Neuron (in vitro differentiated cells): ENCODE data around the gene C17orf75.
"Not testable (repeated sequence)": the region's sequence is repeated elsewhere in the genome, so short reads cannot be mapped to it uniquely, and the experiment has no call there.

Source experiments
- H2AFZ ChIP-seq: one replicate; pipeline ENCODE4 v1.6.1; 2013; ENCODE audit warnings: low read depth, mild to moderate bottlenecking, inconsistent platforms, low read length, moderate library complexity
- H3K27me3 ChIP-seq: one replicate; pipeline ENCODE4 v1.6.1; 2013; ENCODE audit warnings: low read length; ENCODE audit not compliant: insufficient read depth
- H3K36me3 ChIP-seq: one replicate; pipeline ENCODE4 v1.6.1; 2013; ENCODE audit warnings: low read length; ENCODE audit not compliant: insufficient read depth
- H3K4me1 ChIP-seq: one replicate; pipeline ENCODE4 v1.6.1; 2013; ENCODE audit warnings: low read length; ENCODE audit not compliant: insufficient read depth
- H3K4me3 ChIP-seq: 2 replicates; pipeline ENCODE4 v1.5.1; 2013; ENCODE audit warnings: mild to moderate bottlenecking, low read length, moderate library complexity
- H3K9me3 ChIP-seq: one replicate; pipeline ENCODE4 v1.6.1; 2013; ENCODE audit warnings: low read length

Gene C17orf75

DNA sequence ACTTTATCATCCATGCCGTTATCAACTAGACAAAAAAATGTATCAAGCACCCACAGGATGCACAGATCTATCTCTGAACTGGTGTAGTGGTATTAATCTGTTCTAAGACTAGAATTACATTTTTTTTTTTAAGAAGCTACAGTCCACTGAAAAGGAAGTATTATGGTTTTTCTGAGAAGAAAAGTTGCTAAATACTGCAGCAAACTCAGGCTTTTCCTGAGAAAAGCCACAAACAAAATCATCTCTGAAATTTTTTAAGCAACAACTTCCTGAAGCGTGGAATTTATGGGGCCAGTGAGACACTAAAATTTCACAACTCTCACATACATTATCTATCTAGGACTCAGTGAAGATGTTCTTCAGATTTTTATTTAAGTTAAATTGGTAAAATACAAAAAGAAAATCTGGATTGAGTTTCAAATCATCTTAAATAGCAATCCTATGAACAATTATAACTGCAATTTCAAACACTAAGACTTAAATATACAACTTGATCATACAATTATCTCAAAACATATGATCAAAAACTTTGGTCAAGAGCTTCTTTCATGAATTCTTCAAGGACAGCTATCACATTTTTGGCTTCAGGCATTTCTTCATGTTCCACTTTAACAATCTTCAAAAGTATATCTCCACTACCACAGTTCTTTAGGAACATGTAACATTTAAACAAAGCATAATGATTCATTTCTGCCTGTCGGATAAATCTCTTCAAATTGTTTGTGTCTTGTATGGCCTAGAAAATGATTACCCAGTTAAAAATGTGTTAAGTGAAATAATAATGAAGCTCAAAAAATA is 10.5 kb downstream of the C17orf75 start:
- Histone ChIP-seq H3K9me3 (no peaks in the 10 kb centered on the region), H3K4me3 (no peak overlapping the region), H3K4me1 (no peaks in the 10 kb centered on the region), H3K27me3 (no peaks in the 10 kb centered on the region), H3K36me3 (peaks cover 37% of the 10 kb centered on the region), H2AFZ (no peak overlapping the region)

GRCh38 chr17:32330147-32330546 is 11.8 kb downstream of the C17orf75 start:
- no peaks in the 10 kb centered on the region for H3K9me3 ChIP-seq
- H3K36me3 ChIP-seq: peaks cover 35% of the 10 kb centered on the region
- no peak overlapping the region for H2AFZ ChIP-seq
- no peaks in the 10 kb centered on the region for H3K27me3 ChIP-seq
- H3K4me1 ChIP-seq: no peaks in the 10 kb centered on the region
- H3K4me3 ChIP-seq: no peak overlapping the region

GRCh38 chr17:32327911-32328310 is 14.1 kb downstream of the C17orf75 start:
- Histone ChIP-seq H3K9me3 (no peaks in the 10 kb centered on the region), H3K4me1 (no peaks in the 10 kb centered on the region), H3K36me3 (peaks cover 17% of the 10 kb centered on the region), H3K27me3 (no peaks in the 10 kb centered on the region), H3K4me3 (no peak overlapping the region), H2AFZ (no peak overlapping the region)

- peaks cover 3% of the 10 kb centered on the region for H3K4me1 ChIP-seq
- H3K36me3 ChIP-seq: peaks cover 6% of the 10 kb centered on the region
- no peaks in the 10 kb centered on the region for H3K27me3 ChIP-seq
- H2AFZ ChIP-seq: no peak overlapping the region
- no peak overlapping the region for H3K4me3 ChIP-seq
- no peaks in the 10 kb centered on the region for H3K9me3 ChIP-seq
Measured at GRCh38 chr17:32323811-32324491, 18.0 kb downstream of the C17orf75 start.

- peaks cover 6% of the 10 kb centered on the region for H3K36me3 ChIP-seq
- peaks cover 3% of the 10 kb centered on the region for H3K4me1 ChIP-seq
- H3K27me3 ChIP-seq: no peaks in the 10 kb centered on the region
- H3K4me3 ChIP-seq: no peak overlapping the region
- no peak overlapping the region for H2AFZ ChIP-seq
- H3K9me3 ChIP-seq: no peaks in the 10 kb centered on the region
Measured at GRCh38 chr17:32323046-32323445, 18.9 kb downstream of the C17orf75 start.

- H3K27me3 ChIP-seq: no peaks in the 10 kb centered on the region
- peaks cover 4% of the 10 kb centered on the region for H3K4me1 ChIP-seq
- no peaks in the 10 kb centered on the region for H3K9me3 ChIP-seq
- H2AFZ ChIP-seq: no peak overlapping the region
- no peak overlapping the region for H3K4me3 ChIP-seq
- H3K36me3 ChIP-seq: peaks cover 6% of the 10 kb centered on the region
Measured at GRCh38 chr17:32320847-32321246, 21.1 kb downstream of the C17orf75 start.

DNA sequence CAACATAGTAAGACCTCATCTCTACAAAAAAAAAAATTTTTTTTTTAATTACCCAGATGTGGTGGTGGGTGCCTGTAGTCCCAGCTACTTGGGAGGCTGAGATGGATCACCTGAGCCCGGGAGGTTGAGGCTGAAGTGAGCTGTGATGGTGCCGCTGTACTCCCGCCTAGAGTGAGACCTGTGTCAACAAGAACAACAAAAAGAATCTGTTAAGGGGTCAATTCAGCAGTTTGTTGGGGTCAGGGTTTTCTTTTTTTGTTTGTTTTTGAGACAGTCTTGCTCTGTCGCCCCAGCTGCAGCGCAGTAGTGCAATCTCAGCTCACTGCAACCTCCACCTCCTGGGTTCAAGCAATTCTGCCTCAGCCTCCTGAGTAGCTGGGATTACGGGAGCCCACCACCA is 21.9 kb downstream of the C17orf75 start:
- H3K36me3 ChIP-seq, H3K4me3 ChIP-seq, H3K9me3 ChIP-seq, H2AFZ ChIP-seq, H3K27me3 ChIP-seq: not testable (repeated sequence)
- H3K4me1 ChIP-seq: peaks cover 12% of the 10 kb centered on the region

DNA sequence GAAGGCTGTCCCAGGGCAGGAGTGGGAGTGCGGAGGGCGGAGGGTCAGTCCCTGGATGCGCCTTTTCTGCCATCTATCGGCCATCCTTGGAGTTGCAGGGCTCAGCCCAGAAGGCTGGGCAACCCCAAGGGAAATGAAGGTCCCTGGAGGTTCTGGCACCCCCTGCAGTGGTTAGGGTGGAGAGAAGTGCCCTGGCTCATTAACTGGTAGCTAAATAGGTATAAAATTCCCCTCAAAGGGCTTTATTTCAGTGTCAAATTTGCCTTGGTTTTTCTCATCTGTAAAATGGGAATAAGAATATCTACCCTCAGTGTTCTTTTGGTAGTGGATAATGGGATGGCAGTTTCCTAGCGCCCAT is 22.4 kb downstream of the C17orf75 start:
- no peak overlapping the region for H3K4me3 ChIP-seq
- peaks cover 17% of the 10 kb centered on the region for H3K4me1 ChIP-seq
- H3K9me3 ChIP-seq: no peaks in the 10 kb centered on the region
- no peak overlapping the region for H2AFZ ChIP-seq
- no peaks in the 10 kb centered on the region for H3K27me3 ChIP-seq
- peaks cover 6% of the 10 kb centered on the region for H3K36me3 ChIP-seq

DNA sequence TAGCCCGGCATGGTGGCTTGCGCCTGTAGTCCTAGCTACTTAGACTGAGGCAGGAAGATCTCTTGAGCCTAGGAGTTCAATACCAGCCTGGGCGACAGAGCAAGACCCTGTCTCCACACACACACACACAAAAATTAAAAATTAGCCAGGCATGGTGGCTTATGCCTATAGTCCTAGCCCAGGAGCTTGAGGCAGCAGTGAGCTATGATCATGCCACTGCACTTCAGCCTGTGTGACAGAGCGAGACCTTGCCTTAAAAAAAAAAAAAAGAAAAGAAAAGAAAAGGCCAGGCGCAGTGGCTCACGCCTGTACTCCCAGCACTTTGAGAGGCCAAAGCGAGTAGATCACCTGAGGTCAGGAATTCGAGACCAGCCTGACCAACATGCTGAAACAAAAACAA is 23.9 kb downstream of the C17orf75 start:
- no peaks in the 10 kb centered on the region for H3K9me3 ChIP-seq
- H3K4me1 ChIP-seq: peaks cover 20% of the 10 kb centered on the region
- no peak overlapping the region for H3K4me3 ChIP-seq
- no peak overlapping the region for H2AFZ ChIP-seq
- H3K27me3 ChIP-seq: no peaks in the 10 kb centered on the region
- H3K36me3 ChIP-seq: peaks cover 6% of the 10 kb centered on the region

DNA sequence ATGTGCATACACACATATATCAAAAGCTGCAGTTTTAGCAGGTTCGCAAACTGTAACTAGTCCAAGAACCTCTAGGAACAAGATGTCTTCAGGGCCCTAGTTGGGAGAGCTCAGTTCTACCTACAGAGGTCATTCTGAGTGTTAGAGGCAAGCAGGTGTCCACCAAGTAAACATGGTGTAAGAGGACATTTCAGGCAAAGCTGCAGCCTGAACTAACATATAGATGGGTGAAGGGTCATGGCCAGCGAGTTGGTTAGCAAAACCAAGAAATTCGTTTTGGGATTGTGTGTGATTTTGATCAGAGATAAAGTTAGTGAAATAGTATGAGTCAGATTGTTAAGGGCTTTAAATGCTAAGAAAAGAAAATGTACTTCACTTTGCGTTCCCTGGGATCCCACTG is 24.6 kb downstream of the C17orf75 start:
- Histone ChIP-seq H2AFZ (no peak overlapping the region), H3K27me3 (no peaks in the 10 kb centered on the region), H3K4me3 (no peak overlapping the region), H3K4me1 (peaks cover 17% of the 10 kb centered on the region), H3K36me3 (peaks cover 6% of the 10 kb centered on the region), H3K9me3 (no peaks in the 10 kb centered on the region)

DNA sequence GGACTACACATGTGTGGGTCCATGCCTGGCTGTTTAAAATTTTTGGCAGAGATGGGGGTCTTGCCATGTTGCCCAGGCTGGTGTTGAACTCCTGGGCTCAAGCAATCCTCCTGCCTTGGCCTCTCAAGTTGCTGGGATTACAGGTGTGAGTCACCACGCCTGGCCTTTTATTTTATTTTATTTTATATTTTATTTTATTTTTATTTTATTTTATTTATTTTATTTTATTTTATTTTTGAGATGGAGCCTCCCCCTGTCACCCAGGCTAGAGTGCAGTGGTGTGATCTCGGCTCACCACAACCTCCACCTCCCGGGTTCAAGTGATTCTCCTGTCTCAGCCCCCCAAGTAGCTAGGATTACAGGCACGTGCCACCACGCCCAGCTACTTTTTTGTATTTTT is 25.3 kb downstream of the C17orf75 start:
- not testable (repeated sequence) for H3K36me3 ChIP-seq, H3K27me3 ChIP-seq, H3K9me3 ChIP-seq, H3K4me3 ChIP-seq, H2AFZ ChIP-seq
- peaks cover 18% of the 10 kb centered on the region for H3K4me1 ChIP-seq

DNA sequence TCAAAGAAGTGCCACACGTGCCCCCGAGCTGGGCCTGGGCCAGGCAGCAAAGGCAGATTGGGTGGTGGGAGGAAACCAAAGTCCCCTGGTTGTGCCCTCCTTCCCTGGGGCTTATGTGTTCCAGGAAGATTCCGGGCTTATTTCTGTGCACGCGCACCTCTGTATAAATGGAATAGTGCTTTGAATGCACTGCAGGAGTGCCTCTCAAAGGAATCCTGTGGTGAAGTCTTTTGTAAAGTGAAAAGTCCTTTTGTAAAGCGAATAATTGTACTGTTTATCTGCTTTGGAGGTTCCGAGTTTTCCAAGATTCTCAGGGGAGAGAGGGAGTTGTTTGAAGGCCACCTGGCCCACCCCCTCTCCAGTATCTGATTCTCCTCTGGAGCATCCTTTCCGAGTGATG is 26.8 kb downstream of the C17orf75 start:
- peaks cover 27% of the 10 kb centered on the region for H3K4me1 ChIP-seq
- no peaks in the 10 kb centered on the region for H3K27me3 ChIP-seq
- H2AFZ ChIP-seq: no peak overlapping the region
- no peaks in the 10 kb centered on the region for H3K36me3 ChIP-seq
- no peak overlapping the region for H3K4me3 ChIP-seq
- no peaks in the 10 kb centered on the region for H3K9me3 ChIP-seq

- no peaks in the 10 kb centered on the region for H3K36me3 ChIP-seq
- H2AFZ ChIP-seq: no peak overlapping the region
- no peaks in the 10 kb centered on the region for H3K27me3 ChIP-seq
- H3K4me3 ChIP-seq: no peak overlapping the region
- H3K9me3 ChIP-seq: no peaks in the 10 kb centered on the region
- peaks cover 27% of the 10 kb centered on the region for H3K4me1 ChIP-seq
Measured at GRCh38 chr17:32314636-32315035, 27.3 kb downstream of the C17orf75 start.
